Right renal pelvis (tissue), 4 donors: ENCODE results near the gene CREB3L1. TPM values are rescaled to one million over a fixed set of nuclear protein-coding genes. Genes with fewer than 3 reads are reported as not detected.
A peak's percentile ranks its signal among the peaks of the same experiment; 100 is the strongest.

Experiments
- DNase-seq, 4 donors: peaks; one replicate each; pipeline ENCODE4 v3.0.0-alpha.2; 2013; ENCODE audit warnings: low read depth in 4 of 4, low spot score in 3 of 4, missing footprints in 1 of 4
- polyA plus RNA-seq, 4 donors: library from polyadenylated mRNA; unstranded; fragments of 120-200 nt; gene quantifications; one replicate each; pipeline ENCODE4 v1.2.1, GENCODE V29; 2013; ENCODE audit not compliant: insufficient read length in 4 of 4

The CREB3L1 gene, protein sequence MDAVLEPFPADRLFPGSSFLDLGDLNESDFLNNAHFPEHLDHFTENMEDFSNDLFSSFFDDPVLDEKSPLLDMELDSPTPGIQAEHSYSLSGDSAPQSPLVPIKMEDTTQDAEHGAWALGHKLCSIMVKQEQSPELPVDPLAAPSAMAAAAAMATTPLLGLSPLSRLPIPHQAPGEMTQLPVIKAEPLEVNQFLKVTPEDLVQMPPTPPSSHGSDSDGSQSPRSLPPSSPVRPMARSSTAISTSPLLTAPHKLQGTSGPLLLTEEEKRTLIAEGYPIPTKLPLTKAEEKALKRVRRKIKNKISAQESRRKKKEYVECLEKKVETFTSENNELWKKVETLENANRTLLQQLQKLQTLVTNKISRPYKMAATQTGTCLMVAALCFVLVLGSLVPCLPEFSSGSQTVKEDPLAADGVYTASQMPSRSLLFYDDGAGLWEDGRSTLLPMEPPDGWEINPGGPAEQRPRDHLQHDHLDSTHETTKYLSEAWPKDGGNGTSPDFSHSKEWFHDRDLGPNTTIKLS
- 10 to 100 TPM; 15.2 to 22.1 (median 17.7) TPM for polyA plus RNA-seq

DNA sequence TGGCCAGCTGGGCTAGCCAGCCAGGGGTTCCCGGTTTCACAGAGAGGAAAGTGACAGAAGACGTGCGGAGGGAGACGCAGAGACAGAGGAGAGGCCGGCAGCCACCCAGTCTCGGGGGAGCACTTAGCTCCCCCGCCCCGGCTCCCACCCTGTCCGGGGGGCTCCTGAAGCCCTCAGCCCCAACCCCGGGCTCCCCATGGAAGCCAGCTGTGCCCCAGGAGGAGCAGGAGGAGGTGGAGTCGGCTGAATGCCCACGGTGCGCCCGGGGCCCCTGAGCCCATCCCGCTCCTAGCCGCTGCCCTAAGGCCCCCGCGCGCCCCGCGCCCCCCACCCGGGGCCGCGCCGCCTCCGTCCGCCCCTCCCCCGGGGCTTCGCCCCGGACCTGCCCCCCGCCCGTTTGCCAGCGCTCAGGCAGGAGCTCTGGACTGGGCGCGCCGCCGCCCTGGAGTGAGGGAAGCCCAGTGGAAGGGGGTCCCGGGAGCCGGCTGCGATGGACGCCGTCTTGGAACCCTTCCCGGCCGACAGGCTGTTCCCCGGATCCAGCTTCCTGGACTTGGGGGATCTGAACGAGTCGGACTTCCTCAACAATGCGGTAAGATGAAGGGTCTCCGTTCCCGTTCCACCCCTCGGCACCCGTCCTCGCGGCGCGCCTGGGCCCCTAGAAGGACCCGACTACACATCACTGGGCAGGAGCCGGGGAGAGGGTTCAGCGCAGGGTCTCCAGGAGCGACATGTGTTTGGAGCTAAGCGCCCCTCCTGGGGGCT lies at the start of gene CREB3L1:
CREB3L1 (plus strand) TSS at position 41 of the 765 bp plus-strand sequence; CDS start at position 491, 450 bp downstream.
- no peak for DNase-seq

DNA sequence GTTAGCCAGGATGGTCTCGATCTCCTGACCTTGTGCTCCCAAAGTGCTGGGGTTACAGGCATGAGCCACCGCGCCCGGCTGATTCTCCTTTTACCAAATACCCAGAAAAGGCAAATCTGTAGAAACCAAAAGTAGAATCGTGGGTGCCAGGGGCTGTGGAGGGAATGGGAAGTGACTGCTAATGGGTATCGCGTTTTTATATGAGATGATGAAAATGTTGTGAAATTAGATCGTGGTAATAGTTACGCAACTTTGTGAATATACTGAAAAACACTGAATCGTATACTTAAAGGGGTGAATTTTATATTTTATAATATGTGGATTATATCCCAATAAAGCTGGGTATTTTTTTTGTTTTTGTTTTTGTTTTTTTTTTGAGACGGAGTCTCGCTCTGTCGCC lies 48.2 kb upstream of the CREB3L1 start:
- no peak for DNase-seq

DNA sequence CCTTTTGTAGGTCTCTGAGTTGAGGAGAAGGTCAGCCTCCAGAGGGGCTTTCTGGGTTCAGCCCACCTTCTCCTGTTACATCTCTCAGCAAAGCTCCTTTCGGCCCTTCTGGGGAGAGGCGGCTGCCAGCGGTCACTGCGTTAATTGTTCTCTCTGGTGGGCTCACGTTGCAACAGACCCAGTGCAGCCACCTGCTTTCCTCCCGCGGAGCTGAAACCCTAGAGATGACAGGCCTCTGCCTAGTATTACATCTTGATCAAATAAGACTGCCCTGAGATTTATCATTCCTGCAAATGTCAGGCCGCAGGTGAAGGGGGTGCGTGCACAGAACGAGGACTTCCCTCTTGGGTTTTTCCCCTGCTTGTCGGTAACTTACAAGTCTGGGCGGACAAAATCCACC lies 43.2 kb upstream of the CREB3L1 start:
- peak in 1 of 4 donors; percentile 33 for DNase-seq

DNA sequence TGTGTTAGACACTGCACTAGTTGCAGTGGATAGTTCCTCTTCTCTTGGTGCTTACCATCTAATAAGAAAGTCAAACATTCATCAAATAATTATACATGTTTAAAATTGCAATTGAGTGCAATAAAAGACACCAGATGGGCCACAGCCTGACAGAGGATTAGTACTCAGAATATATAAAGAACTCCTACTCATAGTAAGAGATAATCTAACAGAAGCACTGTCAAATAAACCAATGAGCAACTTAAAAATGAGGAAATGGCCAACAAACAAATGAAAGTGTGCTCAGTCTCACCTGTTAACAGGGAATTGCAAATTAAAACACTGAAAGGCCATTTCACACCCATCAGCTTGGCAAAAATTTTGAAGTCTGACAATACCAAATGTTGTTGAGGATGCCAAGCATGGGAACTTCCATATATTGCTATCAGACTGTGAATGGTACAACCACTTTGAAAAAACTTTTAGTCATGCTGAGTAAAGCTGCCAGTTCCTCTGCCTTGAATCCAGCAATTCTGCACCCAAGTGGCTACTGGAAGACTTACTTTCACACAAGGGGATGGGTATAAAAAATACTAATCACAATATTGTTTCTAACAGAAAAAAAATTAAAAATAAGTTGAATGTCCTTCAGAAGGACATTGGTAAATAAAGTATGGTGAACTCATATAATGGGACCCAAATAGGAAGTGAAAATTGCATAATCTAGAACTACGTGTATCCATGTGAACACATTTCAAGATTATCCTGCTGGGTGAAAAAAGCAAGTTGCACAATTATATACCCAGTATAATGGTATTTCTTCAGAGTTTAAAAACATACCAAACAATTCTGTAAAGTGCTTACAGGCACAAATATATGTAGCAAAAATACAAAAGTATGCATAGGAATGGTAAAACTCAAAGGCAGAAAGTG lies 41.4 kb upstream of the CREB3L1 start:
- DNase-seq, result no peak

DNA sequence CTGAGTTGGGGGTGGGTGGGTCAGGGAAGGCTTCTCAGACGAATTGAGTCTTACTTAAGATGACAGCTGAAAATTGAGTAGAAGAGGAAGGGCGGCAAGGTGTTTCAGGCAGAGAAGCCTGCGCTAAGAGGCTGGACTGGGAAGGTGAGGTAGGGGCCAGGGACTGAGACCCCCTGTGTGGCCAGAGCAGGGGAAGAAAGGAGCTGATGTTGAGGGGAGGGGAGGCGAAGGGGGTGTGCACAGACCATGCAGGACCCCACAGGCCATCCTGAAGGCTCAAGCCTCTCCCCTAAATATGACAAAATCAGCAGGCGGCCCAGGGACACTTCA lies 40.6 kb upstream of the CREB3L1 start:
- DNase-seq, result no peak

DNA sequence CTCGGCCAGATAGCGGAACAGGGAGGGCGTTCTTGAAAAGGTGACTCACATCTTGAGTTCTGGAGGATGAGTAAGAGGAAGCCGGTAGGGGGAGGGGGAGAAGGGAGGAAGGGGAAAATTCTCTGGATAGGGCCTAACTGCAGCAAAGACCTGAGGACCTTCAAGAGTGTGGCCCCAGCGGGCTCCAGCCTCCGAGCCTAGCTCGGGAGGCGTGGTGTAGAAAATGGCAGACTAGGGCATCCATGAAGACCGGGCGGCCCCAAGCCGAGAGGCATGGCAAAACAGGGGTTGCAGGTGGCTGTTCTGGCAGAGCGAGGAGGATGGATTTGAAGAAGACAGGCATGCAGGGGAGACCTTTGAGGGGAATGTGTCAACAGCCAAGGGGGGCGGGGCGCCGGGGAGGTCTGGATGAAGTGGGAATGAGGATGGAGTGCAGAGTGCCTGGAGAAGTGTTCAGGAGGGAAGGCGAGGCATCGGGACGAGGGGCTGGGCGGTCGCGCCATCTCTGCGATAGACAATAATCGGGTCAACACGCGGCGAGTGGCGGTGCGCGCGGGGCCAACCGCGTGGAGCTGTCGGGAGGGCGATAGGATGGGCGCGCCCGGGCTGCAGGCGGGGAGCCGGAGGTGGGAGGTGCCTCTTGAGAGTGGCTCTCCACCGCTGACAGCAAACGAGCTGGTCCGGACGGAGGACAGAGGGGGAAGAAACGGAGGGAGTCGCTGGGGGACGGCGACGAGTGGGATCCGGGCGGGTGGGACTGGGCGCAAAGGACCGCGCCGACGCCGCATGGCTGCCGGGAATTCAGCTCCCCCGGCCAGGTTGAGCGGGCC lies 40.0 kb upstream of the CREB3L1 start:
- no peak for DNase-seq

DNA sequence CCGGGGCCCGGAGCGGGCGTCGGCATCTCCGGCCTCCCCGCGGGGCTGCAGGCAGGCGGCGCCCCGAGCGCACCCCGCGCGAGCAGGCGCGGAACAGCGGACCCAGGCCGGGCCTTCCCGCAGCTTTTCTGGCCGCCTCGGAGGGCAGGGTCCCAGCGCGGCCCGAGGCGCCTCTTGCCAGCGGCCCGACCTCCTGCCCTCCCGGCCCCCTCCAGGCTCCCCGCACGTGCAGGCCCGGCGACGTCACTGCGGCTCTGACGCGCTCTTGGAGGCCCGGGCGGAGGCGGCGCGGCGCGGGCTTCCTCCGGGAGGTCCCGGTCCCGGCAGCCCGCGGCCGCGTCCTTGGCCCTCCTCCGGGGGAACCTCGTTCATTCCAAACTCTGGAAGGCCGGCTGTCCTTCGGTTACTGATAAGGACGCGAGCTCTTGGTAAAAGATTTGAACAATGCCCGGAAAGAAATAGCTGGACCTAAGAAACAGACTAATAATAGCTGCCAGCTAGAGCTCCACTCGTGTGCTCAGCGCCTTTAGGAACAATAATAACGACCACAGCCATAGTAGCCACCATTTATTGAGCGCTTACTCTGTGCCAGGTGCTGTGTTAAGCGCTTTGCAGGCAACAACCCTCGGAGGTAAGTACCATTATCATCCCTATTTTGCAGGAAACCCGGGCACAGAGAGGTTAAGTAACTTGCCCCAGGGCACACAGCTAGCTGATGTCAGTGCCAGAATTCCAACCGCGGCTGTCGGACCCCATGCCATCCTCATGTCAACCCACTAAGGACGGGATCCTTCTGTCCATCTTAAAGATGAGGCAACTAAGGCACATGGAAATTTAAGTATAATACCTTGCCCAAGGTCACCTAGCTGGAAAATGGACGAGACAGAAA lies 39.1 kb upstream of the CREB3L1 start:
- DNase-seq, result peak in 1 of 4 donors; percentile 49

DNA sequence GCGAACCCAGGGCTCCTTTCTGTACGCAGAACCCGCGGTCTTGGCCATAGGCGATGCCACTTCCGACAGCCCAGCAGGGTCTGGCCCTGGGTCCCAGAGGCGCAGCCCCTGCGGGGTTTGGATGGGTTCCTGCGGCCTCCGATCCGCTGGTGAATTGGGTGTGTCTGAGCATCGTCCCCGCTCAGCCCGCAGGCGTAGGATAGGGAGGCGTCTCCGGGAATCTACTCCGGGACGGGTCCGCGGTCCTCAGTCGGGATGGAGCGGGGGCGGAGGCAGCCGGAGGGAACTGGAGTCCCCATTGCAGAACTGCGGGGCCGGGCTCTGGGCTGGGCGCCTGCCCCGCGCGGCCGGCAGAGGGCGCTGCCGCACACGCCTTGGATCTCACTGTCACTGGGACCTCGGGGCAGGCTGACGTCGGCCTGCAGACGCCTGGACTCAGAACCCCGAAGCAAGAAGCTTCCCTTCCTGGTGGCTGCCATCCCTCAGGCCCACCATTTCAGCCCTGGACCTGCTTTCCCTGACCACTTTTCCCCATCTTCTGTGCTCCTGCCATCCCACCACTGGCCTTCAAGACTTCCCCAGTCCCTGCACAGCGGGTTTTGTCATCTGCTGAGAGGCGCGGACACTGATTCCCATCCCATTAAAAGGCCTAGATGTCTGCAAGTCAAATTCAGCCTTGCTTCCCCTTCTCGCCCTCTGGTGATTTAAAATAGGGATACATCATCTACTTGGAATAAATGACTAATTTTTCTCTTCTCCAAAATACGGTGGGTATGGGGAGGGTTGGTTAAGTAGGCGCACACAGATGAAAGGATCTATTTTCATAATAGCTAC lies 38.3 kb upstream of the CREB3L1 start:
- peak in 3 of 4 donors; percentile 72 to 81 (median 77) for DNase-seq

DNA sequence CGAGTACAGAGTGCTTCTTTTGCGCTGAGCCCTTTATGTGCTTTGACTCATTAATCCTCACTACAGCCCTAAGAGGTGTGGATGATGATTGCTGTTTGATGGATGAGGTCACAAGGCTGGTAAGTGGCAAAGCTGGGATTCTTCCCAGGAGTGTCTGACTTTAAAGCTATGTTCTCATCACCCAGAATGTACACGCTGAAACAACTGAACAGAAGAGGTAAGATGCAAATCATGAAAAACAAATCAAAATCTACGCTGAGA lies 37.7 kb upstream of the CREB3L1 start:
- DNase-seq, result no peak

DNA sequence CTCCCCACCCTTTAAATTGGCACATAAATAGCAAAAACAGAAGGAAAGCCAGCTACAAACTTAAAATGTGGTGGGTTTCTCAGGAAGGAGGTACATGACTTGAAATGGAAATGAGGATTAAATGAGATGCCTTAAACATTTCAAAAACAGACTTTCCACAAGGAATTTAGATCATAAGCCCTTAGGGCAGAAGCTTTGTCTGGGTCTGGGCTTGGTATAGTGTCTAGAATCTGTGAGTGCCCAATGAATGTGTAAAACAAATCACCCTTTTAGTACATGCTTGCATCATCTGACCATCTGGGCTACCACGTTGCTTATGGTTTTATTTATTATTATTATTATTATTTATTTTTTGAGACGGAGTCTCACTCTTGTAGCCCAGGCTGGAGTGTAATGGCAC lies 37.1 kb upstream of the CREB3L1 start:
- DNase-seq, result no peak

DNA sequence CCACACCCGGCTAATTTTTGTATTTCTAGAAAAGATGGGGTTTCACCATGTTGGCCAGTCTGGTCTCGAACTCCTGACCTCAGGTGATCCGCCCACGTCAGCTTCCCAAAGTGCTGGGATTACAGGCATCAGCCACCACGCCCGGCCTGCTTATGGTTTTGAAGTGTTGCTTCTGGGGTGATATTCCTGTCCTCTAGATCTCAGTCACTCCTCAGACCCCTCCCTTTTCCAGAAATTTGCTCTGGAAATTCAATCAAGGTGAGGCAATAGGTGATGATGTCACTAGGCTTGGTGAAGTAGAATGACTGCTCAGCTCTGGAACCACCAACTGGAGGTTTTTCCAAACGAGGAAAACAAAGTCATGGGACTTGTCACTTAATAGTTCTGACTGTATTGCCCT lies 36.6 kb upstream of the CREB3L1 start:
- DNase-seq, result no peak

DNA sequence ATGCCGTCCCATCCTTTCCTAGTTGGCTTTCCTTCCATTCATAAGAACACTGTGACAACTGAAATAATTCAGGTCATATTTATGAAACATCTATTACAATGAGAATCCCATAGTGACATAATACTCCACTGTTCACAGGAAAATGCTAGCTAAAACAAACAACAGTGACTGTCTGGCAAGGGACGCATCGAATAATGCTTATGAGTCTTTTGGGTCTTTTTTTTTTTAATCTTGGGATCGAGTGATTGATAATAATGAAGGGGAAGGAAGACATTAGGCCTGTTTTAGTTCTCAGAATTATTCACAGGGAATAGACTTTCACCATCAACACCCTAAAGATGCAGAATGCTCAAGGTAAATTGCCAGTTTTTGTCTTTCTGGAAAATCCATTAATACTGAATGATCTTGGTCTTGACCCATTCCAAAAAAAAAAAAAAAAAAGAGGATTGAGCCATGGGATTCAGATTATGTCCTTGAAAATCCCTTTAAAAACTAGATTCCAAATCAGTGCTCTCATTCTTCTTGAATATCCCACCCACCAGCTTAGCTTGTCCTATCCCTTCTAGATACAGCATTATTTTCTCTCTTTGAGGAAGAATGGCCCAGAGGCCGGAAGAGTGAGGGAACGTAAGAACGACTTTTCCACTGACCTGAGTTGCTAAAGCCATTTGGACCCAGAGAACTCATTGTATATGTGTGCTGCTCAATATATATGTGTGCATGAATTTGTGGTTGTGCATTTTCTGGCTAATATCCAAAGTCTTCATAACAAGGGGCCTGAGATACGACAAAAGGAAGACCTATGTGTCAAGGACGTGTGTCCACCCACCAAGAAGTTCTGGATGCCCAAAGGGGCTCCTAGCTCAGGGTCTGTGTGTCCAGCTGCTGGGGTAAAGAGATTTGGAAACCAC lies 35.2 kb upstream of the CREB3L1 start:
- DNase-seq, result no peak

DNA sequence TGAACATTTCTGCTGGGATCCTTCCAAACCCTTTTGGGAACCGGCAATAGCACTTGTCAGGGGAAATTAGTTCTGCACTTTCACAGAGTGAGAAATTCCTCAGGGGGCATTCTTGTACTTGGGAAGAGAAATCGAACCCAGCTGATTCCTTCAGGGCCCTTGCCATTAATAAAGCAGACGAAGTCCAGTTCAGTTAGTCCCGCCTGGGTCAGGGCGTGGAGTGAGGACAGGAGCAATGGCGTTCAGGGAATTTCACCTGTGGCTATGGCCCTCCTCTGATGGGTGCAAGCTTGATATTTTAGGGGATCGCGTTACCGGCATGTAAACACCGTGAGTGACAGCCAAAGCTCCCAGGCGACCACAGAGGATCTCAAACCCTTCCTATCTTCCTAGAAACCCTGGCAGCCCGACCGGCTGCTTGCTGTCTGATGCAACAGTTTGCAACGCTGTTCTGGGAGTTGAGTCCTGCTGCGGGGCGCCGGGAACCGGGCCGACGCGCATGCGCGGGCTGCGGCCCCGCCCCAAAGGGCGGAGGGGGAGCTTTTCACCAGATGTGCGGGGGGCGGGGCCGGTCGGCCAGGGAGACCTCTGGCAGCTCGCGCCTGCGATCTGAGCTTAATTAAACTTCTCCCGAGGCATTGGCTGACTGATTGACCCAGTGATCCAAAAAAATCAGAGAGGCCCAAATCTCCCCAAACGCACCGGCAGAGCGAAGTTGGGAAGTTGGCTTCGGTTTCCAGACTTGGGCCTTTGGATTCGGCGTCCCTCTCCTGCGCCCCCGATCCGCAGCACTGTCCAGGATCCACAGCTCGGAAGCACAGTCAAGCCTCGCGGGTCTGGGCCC lies 34.3 kb upstream of the CREB3L1 start:
- DNase-seq, result peak; percentile 80 to 89 (median 83)

DNA sequence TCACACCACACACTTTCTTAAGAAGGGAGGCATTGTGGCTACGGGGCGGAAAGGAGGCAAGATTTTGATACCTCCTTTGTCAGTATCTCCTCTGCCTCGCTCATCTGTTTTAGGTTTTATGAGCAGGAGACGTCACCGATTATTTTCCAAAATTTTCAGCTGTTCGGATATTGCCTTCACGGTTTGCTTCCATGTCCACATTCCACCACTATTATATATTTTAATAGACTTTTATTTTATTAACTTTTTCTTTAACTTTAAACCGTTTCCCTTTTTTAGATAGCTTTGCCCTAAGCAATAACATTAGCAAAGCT lies 33.7 kb upstream of the CREB3L1 start:
- DNase-seq, result no peak

DNA sequence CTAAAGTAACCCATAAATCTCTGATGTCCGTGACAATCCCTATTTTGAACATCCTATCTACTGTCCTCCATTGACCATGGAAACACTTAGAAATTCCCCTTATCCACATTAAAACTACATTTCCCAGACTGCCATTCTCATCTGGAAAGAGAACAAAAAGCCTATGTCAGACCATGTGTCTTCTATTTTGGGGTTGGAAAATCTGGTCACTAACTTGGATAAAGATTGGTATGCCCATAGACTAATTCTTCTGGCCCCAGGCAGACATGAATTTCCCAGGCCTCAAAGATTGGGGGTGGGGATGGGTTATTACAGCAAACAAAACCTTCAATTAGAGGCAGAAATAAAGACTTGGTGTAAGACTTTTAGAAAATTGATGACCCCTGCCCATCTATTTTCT lies 30.9 kb upstream of the CREB3L1 start:
- no peak for DNase-seq

DNA sequence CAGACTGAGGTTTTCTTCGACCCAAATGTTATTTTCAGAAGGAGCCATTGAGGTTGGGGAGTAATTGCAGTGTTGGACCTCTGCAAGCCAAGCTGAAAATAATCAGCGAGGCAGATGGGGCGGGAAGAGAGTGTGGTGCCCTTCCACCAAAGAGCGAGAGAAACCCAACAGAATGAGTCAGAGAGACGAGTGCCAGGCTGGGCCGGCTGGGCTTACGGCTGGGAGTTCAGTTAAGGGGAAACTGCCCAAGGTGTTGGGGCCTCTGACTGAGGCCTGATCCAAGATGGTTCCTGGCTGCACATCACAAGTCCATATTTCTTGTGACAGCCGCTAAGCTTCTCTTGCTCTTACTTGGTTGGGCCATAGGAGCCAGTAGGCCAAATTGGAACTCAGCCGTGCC lies 30.4 kb upstream of the CREB3L1 start:
- DNase-seq, result no peak
